ENCODE data around the gene MECR.

The MECR gene

GRCh38 chr1:29254346-29254745 is 23.6 kb upstream of the MECR start:
- DNase-seq: no peak

- no peak for DNase-seq
Observed at GRCh38 chr1:29253180-29253579, 22.4 kb upstream of the MECR start.

GRCh38 chr1:29251164-29252124 is 20.7 kb upstream of the MECR start:
- DNase-seq: no peak

DNA sequence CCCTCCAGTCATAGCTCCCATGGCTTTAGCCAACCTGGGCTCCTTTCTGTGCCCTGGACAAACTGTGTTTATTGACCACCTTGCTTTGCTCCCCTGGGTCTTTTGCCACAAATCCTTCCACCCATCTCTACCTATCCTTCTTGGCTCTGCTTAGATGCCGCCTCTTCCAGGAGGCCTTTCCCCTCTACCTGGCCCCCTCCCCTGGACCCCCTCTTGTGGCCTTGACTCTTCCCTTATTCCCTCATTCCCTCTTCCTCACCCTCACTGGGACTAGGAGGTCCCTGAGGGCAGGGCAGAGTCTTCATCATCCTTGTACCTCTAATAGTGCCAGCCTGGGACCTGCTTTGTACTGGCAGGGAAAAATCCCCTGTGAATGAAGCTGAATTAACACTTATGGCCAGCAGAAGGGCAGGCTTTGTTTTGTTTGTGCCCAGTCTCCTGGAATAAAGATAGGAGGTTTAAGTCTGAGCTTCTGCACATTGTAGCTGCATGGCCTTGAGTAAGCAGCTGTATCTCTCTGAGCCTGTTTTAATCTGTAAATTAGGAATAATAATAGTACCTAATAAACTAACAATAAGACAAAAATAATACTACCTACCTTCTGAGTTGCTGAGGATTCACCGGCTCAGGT is 19.3 kb upstream of the MECR start:
- DNase-seq: no peak

- no peak for DNase-seq
Observed at GRCh38 chr1:29249170-29249691, 18.5 kb upstream of the MECR start.

GRCh38 chr1:29248409-29248808 is 17.7 kb upstream of the MECR start:
- DNase-seq: no peak

GRCh38 chr1:29247571-29248273 is 17.0 kb upstream of the MECR start:
- no peak for DNase-seq

DNA sequence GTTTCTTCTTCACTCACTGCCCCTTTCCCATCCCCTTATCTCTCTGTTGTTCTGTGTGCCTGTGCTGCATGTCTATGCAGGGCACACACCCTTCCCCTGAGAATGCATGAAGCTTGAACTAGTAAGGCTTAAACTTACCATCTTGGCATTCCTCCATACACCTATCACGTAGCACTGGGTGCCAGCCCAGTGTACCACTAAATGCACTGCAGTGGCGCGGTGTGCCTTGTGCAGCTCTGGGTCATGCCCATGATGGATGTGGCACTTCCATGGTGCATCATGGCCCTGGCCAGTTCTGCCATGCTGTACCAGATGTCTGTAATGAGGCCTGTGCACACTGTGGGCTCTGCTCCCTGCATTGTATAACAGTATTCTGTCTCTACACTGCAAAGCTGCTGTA is 16.3 kb upstream of the MECR start:
- DNase-seq: no peak

DNA sequence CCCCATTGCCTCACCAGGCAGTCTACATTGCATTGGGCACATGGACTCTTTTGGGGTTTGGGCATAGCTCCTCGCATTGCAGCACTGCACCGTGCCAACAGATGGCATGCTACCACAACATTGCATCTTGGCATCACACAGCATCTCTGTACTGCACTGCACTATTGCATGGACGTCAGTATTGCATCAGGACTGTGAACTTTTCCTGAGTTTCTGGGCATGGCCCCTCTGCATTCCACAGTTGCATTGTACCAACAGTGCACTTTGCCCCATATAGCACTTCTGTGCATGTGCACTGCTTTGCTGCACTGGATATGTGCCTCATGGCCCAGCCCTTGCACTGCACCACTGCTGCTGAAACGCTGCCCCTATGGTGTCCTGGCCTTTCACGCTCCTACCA is 15.1 kb upstream of the MECR start:
- DNase-seq: no peak

DNA sequence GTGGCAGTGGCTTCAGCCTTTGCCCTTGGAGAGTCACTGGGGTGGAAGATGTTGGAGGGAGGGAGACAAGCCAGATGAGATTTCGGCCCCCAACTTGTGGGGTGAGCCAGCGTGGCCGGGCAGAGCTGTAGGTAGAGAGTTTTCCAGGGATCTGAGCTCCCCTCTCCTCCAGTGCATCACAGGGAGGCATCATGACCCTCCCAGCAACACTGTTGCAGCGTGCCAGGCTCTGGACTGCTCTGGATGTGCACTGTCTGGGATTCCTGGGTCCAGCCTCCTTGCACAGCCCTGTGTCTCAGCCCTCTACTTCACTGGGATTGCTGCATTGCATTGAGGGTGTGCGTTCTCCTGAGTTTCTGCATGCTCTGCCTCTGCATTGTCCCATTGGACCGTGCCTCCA is 14.5 kb upstream of the MECR start:
- DNase-seq: no peak

DNA sequence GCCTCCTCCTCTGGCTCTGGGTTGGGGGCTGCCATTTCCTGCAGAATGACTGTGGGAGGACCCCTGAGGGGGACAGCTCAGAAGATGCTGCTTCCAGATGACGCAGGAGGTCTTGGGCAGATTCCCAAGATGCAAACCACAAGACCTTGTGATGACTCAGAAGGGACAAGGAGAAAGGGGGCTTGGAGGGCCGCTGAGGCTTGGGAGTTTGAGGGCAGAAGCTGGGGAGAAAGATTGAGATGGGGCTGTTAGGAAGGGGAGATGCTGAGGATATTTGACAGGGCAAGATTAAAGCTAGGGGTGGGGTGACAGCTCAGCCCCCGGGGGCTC is 13.1 kb upstream of the MECR start:
- no peak for DNase-seq

DNA sequence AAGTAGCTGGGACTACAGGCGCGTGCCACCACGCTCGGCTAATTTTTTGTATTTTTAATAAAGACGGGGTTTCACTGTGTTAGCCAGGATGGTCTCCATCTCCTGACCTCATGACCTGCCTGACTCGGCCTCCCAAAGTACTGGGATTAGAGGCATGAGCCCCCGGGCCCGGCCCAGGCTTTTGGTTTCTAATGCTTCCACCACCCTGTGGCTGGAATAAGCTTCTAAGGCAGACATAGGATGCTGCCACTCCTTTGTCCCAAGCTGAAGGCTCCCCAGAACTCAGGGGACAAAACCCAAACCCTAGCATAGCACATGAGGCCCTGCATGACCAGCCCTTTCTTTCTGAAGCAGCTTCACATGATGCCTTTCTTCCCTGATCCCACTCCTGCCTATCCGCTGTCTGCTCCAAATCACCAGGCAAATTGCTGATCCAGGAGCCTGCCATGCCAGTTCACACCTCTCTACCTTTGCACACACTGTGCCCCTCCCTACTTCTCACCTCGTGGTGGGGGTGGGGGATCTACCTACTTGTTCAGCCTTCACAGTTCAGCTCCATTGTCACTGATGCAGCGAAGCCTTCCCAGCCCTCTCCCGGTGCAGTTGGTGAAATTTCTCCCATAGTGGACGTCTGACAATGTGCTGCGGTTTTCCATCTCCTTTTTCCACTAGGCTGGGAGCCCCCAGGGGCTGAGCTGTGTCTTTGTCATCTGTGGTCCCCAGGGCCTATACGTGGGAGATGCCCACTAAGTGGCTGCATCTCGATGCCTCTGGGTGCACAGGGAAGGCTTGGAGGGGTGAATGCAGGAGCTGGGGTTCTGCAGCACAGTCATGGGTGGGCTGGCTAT is 12.5 kb upstream of the MECR start:
- DNase-seq: no peak

DNA sequence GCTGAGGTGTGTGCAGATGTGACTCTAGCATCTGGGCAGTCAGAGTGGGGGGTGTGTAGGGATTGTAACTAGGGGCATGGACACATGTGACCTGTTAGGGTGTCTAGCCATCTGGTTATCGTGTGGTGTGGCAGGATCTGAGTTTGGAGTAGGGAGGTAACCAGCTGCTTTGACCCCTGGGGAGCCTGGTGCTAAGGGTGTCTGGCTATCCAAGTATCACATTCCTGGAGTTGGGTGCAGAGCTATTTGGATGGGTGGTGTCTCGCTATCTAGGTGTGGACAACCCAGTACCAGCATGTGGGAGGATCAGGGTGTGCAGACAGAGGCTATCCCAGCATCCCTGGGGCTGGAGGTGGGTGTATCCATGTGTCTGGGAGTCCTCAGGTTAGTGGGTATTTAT is 10.3 kb upstream of the MECR start:
- DNase-seq: no peak

GRCh38 chr1:29240400-29240837 is 9.7 kb upstream of the MECR start:
- no peak for DNase-seq

DNA sequence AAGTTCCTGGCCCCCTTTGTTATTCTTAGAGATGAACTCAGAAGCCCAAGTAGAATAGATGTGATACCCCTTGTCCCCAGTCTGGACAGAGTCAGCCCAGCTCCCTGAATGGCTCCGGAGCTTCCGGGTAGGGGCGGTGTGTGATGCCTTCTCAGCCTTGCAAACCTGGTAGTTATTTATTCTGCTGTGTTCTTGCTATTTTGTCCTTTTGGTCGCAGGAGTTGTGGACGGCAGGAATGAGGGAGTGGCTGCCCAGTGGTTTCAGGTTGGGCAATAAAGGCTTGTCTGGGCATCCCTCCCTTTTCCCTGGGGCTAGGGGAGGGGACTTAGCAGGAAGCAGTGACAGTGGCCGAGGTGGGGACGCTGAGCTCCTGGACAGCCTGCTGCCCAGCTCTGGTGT is 8.4 kb upstream of the MECR start:
- no peak for DNase-seq

DNA sequence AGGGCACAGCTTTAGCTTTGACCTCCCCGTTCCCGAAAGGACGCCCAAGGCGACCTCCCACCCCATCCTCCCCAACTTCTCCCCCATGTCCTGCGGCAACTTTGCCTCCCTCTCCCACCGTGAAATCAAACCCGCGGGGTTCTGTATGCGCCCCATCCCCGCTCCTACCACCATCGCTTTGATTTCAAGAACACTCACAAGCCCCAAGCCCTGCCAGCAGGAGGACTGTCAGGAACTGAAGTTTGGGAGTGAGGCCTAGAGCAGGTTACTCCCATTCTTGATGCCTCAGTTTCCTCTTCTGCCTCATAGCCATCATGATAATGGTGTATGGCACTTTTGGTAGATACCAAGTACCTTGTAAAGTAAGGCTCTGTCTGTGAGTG is 7.9 kb upstream of the MECR start:
- no peak for DNase-seq

DNA sequence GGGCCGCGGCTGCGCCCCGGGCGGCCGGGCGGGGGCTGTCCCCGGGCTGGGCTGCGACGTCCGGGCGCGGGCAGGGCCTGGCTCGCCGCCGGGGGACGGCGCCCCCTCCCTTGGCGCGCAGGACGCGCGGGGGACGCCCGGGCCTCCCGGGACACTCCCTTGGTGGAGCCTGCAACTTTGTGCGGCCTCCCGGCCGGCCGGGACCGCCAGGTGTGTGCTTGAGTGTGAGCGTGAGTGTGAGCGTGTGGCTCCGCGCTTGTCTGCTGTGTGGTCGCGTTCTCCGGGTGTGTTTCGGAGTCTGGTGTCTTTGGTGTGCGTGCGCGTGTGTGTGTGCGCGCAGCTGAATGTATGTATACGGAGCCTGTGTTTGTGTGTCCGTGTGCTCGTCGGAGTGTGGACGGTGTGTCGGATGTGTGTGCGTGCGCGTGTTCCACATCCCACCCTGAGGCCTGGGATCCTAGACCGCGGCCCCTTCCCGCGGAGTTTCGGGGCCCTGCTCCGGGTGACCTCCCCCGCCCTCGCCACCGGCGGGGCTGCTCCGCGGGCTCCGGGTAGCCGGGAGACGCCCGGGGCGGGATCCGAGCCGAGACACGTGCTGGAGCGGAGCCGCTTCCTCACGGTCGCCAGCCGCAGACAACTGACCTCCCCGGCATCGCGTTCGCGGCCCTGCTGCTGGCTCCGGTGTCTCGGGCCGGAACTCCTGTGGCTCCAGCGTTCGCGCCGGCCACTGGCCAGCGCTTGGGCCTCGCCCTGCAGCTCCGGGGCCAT is 7.3 kb upstream of the MECR start:
- peak; percentile 63 for DNase-seq

GRCh38 chr1:29237129-29237821 is 6.5 kb upstream of the MECR start:
- DNase-seq: peak; percentile 64

DNA sequence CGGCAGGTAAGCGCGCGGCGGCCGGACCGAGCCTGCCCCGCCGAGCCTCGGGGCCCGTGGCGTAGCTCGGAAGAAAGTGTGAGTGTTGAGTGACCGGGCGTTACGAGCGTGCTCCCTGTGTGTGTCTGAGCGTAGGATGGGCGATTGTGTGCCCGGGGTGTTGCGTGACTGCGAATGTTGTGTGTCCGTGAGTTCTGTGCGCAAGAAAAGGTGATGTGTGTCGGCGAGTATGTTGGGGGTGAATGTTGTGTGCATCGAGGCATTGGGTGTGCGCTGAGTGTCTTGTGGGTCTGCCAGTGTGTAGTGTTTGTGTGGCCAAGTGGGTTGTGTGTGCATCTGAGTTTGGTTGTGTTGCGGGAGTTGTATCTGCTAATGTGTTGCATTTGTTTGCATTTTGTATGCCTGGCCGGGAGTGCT is 6.0 kb upstream of the MECR start:
- no peak for DNase-seq

- DNase-seq: peak; percentile 96
Observed at GRCh38 chr1:29235955-29236711, 5.4 kb upstream of the MECR start, which contains the start of gene PTPRU. TSS of gene PTPRU (plus strand) at chr1:29236522. CDS start at chr1:29236645, 123 bp downstream.

Data from activated CD8-positive, alpha-beta memory T cell treated with anti-CD3 and anti-CD28 coated beads for 24 hours (primary cell).